Ramos (cell line): ENCODE results near the gene PCID2.
"Not testable (repeated sequence)": the region's sequence is repeated elsewhere in the genome, so short reads cannot be mapped to it uniquely, and the experiment has no call there.

Experiments used
- in situ Hi-C: fragments of 300-500 bp; cut with MboI; formaldehyde crosslinking; loops from one replicate; pipeline ENCODE4 v1.14.3; 2022; ENCODE audit warnings: low sequenced_read_pairs; ENCODE audit not compliant: unreplicated experiment

The PCID2 gene

DNA sequence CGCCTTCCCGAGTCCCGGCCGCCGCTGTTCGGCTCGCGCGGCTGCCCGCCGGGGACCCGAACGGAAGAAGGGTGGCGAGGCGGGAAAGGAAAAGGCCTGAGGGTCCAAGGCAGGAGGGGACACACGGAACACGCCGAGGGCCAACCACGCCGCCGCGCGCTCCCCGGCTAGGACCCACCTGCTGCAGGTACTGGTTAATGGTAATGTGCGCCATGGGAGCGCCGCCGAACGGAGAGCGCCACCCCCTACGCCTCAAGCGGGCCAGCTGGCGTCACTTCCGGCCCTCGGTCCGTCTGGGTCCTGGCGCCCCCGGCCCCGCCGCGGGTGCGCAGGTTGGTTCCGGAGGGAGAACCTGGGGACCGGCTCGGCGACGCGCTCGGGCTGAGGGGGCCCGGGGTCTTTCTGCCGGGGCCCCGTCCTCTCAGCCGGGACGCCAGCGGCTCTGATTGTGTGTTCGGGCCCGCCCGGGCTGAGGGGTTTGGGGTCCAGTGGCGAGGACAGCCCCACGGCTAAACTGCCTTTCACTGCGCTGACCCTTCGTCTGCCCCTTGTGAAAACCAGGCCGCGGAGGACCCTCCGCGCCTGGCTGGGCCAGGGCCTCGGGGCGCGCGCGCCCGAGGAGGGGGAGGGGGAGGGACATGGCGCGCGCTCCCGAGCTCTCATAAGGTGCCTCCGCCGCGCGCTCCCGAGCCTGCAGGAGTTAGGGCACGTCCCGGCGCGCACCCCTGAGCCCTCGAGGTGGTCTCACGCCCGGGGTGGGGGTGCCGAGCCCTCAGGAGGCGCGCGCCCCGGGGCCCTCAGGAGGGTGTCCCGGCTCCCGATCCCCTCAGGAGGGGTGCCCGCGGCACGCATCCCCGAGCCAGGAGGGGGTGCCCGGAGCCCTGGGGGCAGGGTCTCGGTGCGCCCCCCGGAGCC is at the start of gene PCID2:
PCID2 (minus strand) TSS at position 249 of the 915 bp plus-strand sequence; CDS start at position 214, 35 bp downstream.
- in situ Hi-C loops: no loop called here

DNA sequence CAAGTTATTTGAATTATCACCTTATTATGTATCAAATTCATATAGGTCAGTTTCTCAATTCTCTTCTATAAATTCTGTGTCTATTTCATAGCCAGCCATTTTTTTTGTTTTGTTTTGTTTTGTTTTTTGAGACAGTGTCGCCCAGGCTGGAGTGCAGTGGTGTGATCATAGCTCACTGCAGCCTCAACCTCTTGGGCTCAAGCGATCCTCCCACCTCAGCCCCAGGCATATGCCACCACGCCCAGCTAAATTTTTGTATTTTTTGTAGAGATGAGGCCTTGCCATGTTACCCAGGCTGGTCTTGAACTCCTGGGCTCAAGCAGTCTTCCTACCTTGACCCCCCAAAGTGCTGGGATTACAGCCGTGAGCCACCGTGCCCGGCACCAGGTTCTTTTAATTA is 49.4 kb upstream of the PCID2 start:
- in situ Hi-C loops: not testable (repeated sequence)

DNA sequence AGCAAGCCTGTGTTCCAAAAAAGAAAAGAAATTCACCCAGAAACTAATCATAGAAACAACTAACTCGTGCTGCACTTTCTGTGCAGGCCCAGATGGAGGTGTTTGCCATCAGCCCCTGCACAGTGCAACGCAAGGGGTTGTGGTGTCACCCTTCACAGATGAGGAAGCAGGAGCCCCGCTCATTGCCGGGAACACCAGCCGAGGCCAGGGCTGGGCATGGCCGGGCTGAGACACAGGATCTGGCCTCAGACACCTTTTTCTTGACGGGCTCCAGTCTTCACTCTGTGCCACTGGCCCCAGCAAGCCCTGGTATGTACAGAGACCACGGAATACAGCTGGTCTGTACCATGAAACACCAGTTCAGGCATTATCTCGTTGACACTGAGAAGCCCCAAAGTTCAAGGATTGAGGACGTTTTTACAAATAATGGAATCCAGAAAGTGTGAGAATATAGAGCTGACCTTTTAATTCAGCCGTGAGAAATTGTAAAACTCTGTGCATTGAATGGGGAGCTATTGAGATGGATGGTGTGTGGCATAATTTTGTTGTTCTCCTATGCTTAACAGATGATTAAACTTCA is 44.1 kb upstream of the PCID2 start:
- in situ Hi-C loops: no loop called here

DNA sequence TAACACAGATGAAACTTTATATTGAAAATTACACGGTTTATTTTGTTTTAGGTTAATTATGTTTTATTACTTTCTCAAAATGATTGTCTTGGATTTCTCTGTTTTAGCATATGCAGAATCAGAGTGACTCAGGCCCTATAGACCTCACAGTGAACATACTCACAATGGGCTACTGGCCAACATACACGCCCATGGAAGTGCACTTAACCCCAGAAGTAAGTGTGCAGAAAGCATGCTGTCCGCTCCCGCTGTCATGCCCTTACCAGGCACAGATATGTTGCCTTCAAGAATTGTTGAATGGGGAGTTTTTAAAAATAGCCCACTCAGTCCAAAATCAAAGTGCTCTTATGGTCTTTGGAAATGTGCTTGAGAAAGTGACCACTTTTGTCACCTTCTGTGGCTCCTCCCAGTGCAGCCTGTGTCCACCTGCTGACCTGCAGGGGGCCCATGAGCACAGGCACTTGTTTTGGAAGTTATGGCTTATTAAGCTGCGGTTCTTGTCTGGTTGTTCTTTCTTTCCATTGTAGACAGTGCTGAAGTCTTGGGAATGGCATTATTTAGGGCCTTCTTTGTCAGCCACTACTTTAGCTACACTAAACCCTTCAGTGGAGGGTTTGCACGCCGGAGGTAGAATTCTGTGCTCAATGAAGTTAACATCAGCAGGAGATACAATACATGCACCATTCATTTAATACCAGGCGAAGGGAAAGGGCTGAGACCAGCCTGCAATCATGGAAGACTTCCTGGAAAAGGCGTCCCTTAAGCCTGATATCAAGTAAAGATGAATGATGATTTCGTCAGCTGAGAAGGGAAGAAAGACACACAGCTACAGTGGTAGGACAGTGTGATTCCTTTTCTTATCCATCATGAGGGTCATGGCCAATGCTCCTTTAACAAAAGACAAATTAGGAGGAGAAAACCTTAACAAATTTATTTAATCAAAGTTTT is 37.7 kb upstream of the PCID2 start:
- in situ Hi-C loops: no loop called here

DNA sequence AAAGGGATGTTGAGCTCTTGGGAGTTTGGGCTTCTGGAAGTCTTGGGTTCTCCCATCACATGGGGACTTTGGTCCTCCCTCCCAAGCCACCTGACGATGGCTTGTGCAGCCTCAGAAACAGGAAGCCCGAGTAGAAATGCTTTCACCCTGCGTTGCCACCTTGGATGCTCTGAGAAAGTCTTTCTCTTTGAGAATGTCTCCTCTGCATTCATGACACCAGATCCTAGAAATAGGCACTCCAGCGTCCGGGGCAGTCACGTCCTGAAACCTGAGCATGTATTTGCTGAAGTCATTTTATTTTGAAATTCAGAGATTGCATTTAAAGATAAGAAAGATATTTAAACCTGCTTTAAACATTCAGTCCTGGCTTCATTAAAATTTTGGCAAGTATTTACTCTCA is 35.4 kb upstream of the PCID2 start:
- in situ Hi-C loops: no loop called here

DNA sequence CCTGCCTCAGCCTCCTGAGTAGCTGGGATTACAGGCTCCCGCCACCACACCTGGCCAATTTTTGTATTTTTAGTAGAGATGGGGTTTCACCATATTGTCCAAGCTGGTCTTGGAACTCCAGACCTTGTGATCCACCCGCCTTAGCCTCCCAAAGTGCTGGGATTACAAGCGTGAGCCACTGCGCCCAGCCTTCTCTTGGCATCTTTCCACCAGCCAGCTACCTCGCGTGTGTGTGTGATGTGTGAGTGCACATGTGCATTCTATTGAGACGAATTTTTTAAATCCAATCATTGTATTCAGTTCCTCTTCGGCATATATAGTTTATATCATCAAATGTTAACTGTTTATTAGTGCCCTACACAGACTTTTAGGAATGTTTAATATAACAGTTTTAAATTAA is 33.2 kb upstream of the PCID2 start:
- in situ Hi-C loops: not testable (repeated sequence)

DNA sequence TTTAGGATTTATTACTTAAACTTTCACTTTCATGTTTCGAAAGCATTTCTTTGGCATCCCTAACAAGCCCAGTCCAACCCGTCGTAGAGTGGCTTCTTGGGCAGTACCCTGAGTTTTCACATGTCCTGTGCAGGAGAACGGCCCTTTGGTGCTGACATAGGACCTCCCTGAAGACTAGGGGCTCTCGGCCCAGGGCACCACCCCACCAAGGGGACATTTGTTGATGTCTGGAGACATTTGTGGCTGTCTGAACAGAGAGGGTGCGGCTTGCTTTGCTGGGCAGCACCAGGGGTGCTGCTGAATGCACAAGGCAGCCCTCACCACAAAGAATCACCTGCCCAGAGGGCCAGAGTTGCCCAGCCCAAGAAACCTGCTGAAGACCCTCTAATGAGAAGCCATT is 31.5 kb upstream of the PCID2 start:
- in situ Hi-C loops: no loop called here

DNA sequence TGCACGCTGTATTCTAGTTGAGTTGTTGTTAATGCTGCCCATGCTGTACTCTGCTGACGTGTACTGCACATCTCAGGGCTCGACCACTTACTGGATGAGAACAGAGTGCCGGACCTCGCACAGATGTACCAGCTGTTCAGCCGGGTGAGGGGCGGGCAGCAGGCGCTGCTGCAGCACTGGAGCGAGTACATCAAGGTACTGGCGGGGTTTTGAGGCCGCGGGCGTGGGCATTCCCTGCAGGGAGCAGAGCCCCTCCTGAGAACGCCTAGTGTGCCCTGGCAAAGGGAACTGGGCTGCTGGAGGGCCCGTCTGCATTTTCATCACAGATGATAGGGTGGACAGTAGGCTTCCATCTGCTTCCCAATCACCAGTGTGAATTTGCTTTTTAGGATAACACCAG is 30.9 kb upstream of the PCID2 start:
- in situ Hi-C loops: no loop called here

DNA sequence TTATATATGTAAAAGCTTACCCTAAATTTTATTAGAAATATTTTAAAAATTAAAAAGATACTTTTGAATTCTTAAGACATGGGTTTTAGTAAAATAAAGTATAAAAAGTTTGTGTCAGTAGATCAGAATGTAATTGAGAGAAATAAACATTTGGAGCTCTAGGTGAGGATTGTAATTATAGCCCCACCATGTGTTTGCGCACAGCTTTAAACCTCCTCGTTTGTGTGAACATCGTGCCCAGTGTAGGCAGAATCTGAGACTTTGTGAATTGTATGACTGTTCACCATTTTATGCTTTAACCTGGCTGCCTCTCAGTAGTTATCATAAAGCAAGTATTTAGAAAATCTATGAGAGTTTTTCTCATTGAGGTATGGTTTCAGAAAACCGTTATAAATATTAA is 30.1 kb upstream of the PCID2 start:
- in situ Hi-C loops: no loop called here

DNA sequence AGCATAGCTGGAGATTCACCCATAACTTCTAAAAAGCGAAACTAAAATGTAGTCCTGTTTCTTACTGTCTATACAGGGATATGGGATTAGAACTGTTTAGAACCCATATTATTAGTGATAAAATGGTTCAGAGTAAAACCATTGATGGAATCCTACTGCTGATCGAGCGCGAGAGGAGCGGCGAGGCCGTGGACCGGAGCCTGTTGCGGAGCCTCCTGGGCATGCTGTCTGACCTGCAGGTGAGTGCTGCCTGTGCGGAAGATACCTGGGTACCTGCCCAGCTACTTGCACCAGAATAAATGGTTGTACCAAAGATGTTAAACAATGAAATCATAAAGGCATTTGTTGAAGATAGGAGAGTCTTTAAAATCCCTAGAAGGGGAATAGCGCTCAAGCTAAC is 24.6 kb upstream of the PCID2 start:
- in situ Hi-C loops: no loop called here

DNA sequence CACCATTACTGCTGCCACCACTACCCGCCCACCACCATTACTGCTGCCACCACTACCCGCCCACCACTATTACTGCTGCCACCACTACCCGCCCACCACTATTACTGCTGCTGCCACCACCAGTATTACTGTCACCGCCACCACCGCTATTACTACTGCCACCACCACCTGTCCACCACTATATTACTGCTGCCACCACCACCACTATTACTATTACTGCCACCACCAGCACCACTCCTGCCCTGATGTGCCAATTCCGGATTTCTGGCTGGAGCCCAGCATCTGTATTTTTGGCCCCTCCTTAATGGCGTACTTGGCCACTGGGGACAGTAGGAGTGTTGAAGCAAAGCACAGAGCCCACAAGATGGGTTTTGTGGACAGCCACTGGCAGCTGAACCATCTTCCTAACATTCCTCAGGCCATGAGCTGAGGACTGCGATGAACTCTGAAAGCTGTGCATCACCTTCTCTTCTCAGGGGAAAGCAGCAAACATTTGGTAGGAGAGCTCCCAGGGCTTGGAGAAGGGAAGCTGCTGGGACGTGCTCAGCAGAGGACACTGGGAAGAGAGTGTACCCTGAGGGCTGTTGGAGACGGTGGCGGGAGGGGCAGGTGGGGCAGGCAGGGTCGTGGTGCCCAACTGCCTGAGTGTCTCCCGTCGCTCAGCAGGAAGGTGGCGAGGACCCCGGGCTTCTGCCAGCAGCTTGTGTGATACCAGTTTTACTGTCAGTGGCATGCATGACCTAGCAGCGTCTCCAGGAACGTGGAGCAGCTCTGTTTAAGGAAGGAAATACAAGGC is 23.9 kb upstream of the PCID2 start:
- in situ Hi-C loops: no loop called here

DNA sequence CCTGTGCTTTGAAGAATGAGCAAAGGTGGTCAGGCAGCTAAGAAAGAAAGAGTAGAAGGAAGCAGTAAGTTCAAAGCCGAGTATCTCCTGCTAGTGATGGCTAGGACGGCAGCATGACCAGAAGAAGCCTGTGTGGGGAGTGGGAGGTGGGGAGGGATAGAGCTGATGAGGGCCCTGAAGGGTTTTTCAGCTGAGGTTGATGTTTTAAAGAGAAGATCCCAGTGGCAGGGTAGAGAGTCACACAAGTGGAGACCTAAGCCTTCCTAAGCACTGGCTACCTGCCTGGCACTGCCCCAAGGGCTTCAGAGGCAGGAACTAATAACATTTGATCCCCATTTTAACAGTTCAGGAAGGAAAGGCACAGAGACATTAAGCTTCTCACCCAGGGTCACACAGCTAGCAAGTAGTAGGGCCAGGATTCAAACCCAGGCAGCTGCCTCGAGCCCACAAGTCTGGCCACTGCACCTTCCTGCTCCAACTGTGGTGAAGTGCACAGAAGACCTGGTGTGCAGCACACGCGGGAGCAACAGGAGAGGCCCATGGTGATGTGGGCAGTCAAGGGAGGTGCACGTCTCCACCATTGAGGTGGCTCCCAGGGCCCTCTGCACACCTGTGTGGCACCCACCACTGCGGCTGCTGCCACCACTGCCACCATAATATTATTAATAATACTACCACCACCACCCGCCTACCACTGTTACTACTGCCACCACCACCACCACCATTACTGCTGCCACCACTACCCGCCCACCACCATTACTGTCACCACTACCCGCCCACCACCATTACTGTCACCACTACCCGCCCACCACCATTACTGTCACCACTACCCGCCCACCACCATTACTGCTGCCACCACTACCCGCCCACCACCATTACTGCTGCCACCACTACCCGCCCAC is 23.1 kb upstream of the PCID2 start:
- in situ Hi-C loops: no loop called here

DNA sequence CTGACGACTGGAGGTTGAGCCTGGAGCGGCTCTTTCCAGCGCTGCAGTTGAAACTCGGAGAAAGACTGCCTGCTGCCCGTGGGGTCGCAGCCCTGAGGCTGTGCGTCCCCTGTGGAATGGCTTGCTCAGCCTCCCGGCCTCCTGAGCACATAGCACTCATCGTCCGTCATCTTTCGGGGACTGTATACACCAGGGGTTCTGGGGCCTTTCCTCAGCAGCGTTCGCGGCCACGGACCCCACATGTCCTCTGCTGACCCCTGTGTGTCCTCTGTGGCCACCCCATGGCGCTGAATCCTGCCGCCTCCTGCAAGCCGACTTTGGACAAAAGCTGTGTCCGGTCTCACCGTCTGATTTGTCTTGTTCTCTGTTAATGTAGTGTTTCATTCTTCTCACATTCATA is 21.3 kb upstream of the PCID2 start:
- in situ Hi-C loops: no loop called here

DNA sequence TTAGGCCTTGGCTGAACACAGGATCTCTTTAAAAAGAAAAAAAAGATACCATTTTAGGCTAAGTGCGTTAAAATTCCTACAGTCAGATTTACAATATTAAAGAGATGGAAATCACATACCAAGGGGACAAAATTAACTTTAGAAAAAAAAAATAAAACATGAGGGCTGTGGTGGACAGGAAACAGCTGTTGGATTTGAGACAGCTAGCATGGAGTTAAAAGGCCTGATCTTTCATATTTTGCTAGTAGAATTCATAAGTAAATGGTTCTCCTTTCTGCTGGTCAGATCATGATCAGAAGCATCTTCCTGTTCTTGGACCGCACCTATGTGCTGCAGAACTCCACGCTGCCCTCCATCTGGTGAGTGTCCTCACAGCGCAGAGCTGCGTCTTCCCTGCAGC is 20.7 kb upstream of the PCID2 start:
- in situ Hi-C loops: no loop called here

DNA sequence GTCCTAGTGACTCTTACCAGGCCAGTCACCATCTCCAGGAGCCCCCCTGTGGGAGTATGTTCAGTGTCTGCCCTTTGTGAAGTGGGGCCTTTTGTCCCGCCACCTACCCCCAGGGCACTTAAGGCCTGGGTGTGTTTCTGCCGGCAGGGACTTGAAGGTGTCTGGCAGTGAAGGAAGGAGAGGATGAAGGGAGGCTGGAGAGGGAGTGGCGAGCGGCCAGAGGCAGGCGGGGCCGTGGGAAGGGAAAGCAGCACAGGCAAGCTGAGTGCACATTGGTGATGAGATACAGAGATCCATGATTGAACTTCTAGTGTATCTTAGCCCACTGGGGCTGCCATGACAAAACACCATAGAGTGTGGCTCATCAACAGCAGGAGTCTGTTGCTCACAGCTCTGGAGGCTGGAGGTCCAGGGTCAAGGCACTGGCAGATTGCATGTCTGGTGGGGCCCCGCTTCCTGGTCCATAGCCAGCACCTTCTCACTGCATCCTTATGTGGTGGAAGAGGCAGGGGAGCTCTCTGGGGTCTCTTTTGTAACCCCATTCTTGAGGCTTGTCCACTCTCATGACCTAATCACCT is 18.5 kb upstream of the PCID2 start:
- in situ Hi-C loops: no loop called here

DNA sequence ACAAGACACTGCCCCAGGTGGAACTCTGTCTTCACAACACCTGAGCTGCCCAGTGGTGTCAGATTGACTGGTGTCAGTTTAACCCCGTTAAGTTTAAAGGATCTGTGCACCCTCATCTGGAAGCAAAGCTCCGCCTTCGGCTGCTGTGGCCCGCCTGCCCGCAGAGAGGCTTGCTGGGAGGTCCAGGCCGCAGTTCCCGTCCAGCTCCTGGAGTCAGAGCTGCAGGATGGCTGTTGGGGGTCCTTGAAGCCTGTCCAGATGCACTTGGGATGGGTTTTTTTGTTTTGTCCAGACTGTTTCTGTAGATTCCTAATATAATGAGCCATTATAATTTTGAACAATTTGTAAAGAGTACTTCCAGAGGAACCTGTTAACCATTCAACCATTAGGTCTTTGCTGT is 17.0 kb upstream of the PCID2 start:
- in situ Hi-C loops: no loop called here

DNA sequence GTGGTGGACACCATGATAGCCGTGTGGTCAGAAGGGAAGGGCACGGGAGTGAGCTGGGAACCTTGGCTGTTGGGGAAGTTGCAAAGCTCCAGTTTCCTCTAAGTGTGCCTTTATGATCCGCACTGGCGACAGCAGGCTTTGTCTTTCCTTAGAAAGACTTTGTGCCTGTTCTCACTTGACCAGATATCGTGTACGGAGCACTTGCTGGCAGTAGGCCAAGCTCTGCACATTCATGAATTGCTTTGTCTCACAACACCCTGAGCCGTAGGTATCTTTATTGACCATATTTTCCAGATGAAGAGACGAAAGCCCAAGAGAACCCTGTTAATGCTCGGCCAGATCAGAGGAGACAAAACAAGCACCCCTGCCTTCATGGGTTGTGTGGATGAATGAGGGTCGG is 16.0 kb upstream of the PCID2 start:
- in situ Hi-C loops: no loop called here

DNA sequence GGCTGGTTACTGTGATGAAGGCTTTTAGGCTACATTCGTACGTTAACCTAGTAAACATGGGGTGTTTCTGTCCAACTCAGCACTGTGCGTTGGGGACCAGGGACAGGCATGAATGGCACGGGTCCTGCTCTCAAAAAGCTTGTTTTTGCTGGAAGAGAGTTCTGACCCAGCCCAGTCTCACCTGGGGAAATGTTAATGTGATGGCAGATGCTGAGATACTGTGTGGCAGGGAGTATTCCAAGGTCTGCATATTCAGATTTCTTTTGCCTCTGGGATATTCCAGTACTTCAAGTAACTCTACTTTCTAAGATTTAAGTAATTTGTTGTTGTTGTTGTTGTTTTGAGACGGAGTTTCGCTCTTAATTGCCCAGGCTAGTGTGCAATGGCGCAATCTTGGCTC is 14.6 kb upstream of the PCID2 start:
- in situ Hi-C loops: no loop called here

DNA sequence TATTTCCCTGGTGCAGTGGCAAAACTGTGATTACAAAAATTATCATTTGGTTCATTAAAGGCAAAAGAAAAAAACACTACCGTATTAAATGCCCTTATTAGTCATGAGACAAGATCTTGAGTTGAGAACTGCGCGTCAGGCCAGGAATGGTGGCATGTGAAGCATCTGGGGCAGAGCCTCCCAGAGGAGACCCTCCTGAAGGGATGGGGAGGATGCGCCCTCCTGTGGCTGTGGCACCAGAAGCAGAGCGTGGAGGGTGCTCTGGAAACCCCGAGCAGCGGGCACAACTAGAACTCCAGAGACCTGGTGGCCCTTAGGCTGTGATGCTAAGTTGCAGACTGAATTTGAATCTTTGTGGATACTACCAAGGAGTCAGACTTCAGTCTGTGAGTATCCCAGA is 12.4 kb upstream of the PCID2 start:
- in situ Hi-C loops: no loop called here
